KMS-11 (cell line): Measurements from ENCODE around the gene BHLHE41.

Source experiments
- H2AFZ ChIP-seq: fragments of 200-600 bp; sonication (generic); 2 replicates; pipeline ENCODE4 v1.6.1; 2016; ENCODE audit warnings: antibody characterized with exemption, mixed run types, low read depth
- H3K27ac ChIP-seq: fragments of 200-600 bp; sonication (generic); 2 replicates; pipeline ENCODE4 v1.6.1; 2016; ENCODE audit warnings: mild to moderate bottlenecking, mixed run types
- H3K27me3 ChIP-seq: fragments of 200-600 bp; sonication (generic); 2 replicates; pipeline ENCODE4 v1.6.1; 2017; ENCODE audit warnings: mild to moderate bottlenecking, low read depth, mixed run types, moderate library complexity; ENCODE audit not compliant: insufficient read depth
- H3K36me3 ChIP-seq: fragments of 200-600 bp; sonication (generic); 2 replicates; pipeline ENCODE4 v1.6.1; 2017; ENCODE audit warnings: mild to moderate bottlenecking, mixed run types; ENCODE audit not compliant: insufficient read depth
- H3K4me1 ChIP-seq: fragments of 200-600 bp; sonication (generic); 2 replicates; pipeline ENCODE4 v1.6.1; 2016; ENCODE audit warnings: mild to moderate bottlenecking, low read depth, mixed run types; ENCODE audit not compliant: poor library complexity, severe bottlenecking
- H3K4me2 ChIP-seq: fragments of 200-600 bp; sonication (generic); 2 replicates; pipeline ENCODE4 v1.7.0; 2016; ENCODE audit warnings: mild to moderate bottlenecking, mixed run types
- H3K4me3 ChIP-seq: fragments of 200-600 bp; sonication (generic); IDR thresholded peaks from 2 replicates; pipeline ENCODE4 v1.6.1; 2017; ENCODE audit warnings: low read depth, low read length, mixed read lengths; ENCODE audit not compliant: insufficient read depth
- H3K79me2 ChIP-seq: fragments of 200-600 bp; sonication (generic); 2 replicates; pipeline ENCODE4 v1.6.1; 2016; ENCODE audit warnings: low read depth, mixed run types; ENCODE audit not compliant: insufficient read depth
- H3K9ac ChIP-seq: fragments of 200-600 bp; sonication (generic); 2 replicates; pipeline ENCODE4 v1.6.1; 2016; ENCODE audit warnings: mild to moderate bottlenecking, mixed run types
- H4K20me1 ChIP-seq: fragments of 200-600 bp; sonication (generic); 2 replicates; pipeline ENCODE4 v1.6.1; 2016; ENCODE audit warnings: mild to moderate bottlenecking, mixed run types; ENCODE audit not compliant: insufficient read depth
- CTCF ChIP-seq: fragments of 200-600 bp; sonication (generic); conservative IDR thresholded peaks from 2 replicates; pipeline ENCODE4 v1.6.1; 2017; ENCODE audit warnings: low read depth, mild to moderate bottlenecking, antibody characterized with exemption, low read length, moderate library complexity, mixed read lengths

The BHLHE41 gene

GRCh38 chr12:26134540-26134939 lies 9.7 kb upstream of the BHLHE41 start:
- Histone ChIP-seq H3K27ac (no peak overlapping the region), H2AFZ (no peak overlapping the region), H3K79me2 (no peaks in the 10 kb centered on the region), H3K4me1 (peaks cover 19% of the 10 kb centered on the region), H3K36me3 (no peaks in the 10 kb centered on the region), H3K27me3 (no peaks in the 10 kb centered on the region), H3K4me2 (peak overlapping the region; percentile 22; the same call in 1 of the 2 replicates), H3K4me3 (no peak overlapping the region), H3K9ac (no peak overlapping the region), H4K20me1 (no peaks in the 10 kb centered on the region)
- no peak for TF ChIP-seq CTCF

GRCh38 chr12:26133521-26133920 lies 8.7 kb upstream of the BHLHE41 start:
- Histone ChIP-seq H3K4me1 (peaks cover 23% of the 10 kb centered on the region), H2AFZ (no peak overlapping the region), H3K27me3 (no peaks in the 10 kb centered on the region), H3K36me3 (no peaks in the 10 kb centered on the region), H3K27ac (no peak overlapping the region), H4K20me1 (no peaks in the 10 kb centered on the region), H3K79me2 (no peaks in the 10 kb centered on the region), H3K4me2 (no peak overlapping the region), H3K4me3 (no peak overlapping the region), H3K9ac (no peak overlapping the region)
- TF ChIP-seq CTCF, result no peak

GRCh38 chr12:26132866-26133265 lies 8.0 kb upstream of the BHLHE41 start:
- no peak overlapping the region for H3K9ac ChIP-seq
- TF ChIP-seq CTCF, result no peak
- H3K4me1 ChIP-seq, result peaks cover 30% of the 10 kb centered on the region
- H2AFZ ChIP-seq, result no peak overlapping the region
- H3K4me2 ChIP-seq, result no peak overlapping the region
- H3K27ac ChIP-seq, result no peak overlapping the region
- H4K20me1 ChIP-seq, result no peaks in the 10 kb centered on the region
- no peaks in the 10 kb centered on the region for H3K79me2 ChIP-seq
- H3K27me3 ChIP-seq, result no peaks in the 10 kb centered on the region
- no peaks in the 10 kb centered on the region for H3K36me3 ChIP-seq
- no peak overlapping the region for H3K4me3 ChIP-seq

- Histone ChIP-seq H3K27me3 (no peaks in the 10 kb centered on the region), H3K79me2 (no peaks in the 10 kb centered on the region), H3K27ac (no peak overlapping the region), H4K20me1 (no peaks in the 10 kb centered on the region), H3K36me3 (no peaks in the 10 kb centered on the region), H3K4me1 (peaks cover 37% of the 10 kb centered on the region), H2AFZ (no peak overlapping the region), H3K9ac (no peak overlapping the region), H3K4me3 (no peak overlapping the region), H3K4me2 (no peak overlapping the region)
- TF ChIP-seq CTCF, result no peak
These were observed 7.1 kb upstream of the BHLHE41 start for GRCh38 chr12:26131936-26132335.

GRCh38 chr12:26130728-26131127 lies 5.9 kb upstream of the BHLHE41 start:
- Histone ChIP-seq H4K20me1 (no peaks in the 10 kb centered on the region), H3K9ac (no peak overlapping the region), H3K4me2 (no peak overlapping the region), H3K36me3 (no peaks in the 10 kb centered on the region), H3K27ac (no peak overlapping the region), H3K27me3 (no peaks in the 10 kb centered on the region), H3K79me2 (no peaks in the 10 kb centered on the region), H3K4me1 (peaks cover 33% of the 10 kb centered on the region), H3K4me3 (no peak overlapping the region), H2AFZ (no peak overlapping the region)
- no peak for TF ChIP-seq CTCF
